ENCODE results near the gene SLC35E1. TPM values are rescaled to one million over a fixed set of nuclear protein-coding genes. Genes with fewer than 3 reads are reported as not detected.

The SLC35E1 gene
- total RNA-seq, 1 experiment from 2014 or later: 49.1 TPM

GRCh38 chr19:16524991-16525734 is 47.1 kb downstream of the SLC35E1 start:
- POLR2A ChIA-PET: no interaction called here
- Histone ChIP-seq H3K9me2 (ENCODE audit: insufficient read depth) (no peaks in the 10 kb centered on the region), H3K36me3 (ENCODE audit: control insufficient read depth in 1 of 2, insufficient read depth in 2 of 2, low read length in 2 of 2) (peaks cover 49 to 81% of the 10 kb centered on the region in 2 experiments; a peak in 3 of 4 replicates), H3K27me3 (ENCODE audit: insufficient read depth, low read length) (no peaks in the 10 kb centered on the region), H3K4me3 (replicated peaks in 1 of 2; ENCODE audit: low read depth in 1 of 2, low read length in 2 of 2) (no peak overlapping the region), H3K27ac (ENCODE audit: low read depth, low read length) (no peak overlapping the region), H3K4me2 (ENCODE audit: low read length) (no peak overlapping the region), H3K9ac (ENCODE audit: low read length) (no peak overlapping the region), H3K79me2 (ENCODE audit: insufficient read depth, low read length) (peaks cover 25% of the 10 kb centered on the region), H3K9me3 (ENCODE audit: control insufficient read depth in 1 of 2, insufficient read depth in 1 of 2, low read depth in 1 of 2, low read length in 2 of 2) (no peaks in the 10 kb centered on the region), H2AFZ (ENCODE audit: low read depth, low read length, poor library complexity, severe bottlenecking) (no peak overlapping the region), H3K4me1 (ENCODE audit: control insufficient read depth in 1 of 2, insufficient read depth in 2 of 2, low read length in 2 of 2) (no peaks in the 10 kb centered on the region), H4K20me1 (ENCODE audit: insufficient read depth) (no peaks in the 10 kb centered on the region)
- intact Hi-C loops (cut with micrococcal nuclease): no loop called here
- no peak for DNase-seq (ENCODE audit: low read depth, low spot score)
- RAD21 ChIA-PET (ENCODE audit: low non-redundant PET in 1 of 2, low total read pairs in 2 of 2, uncharacterized antibody in 2 of 2, unreplicated experiment in 2 of 2): no interaction called here
- no TSS peak for BruUV-seq (replicated peaks)
- no peak for ATAC-seq
- TF ChIP-seq ELF1 (IDR thresholded peaks at IDR 0.05; ENCODE audit: borderline replicate concordance, low read depth) (no peak), ZFX (IDR thresholded peaks at IDR 0.05) (no peak), FOSL1 (IDR thresholded peaks at IDR 0.05; ENCODE audit: low read depth) (no peak), MAX (IDR thresholded peaks at IDR 0.05) (no peak), POLR2AphosphoS5 (IDR thresholded peaks at IDR 0.05; ENCODE audit: low read depth, low read length) (no peak), EZH2 (IDR thresholded peaks at IDR 0.05) (no peak), SP1 (IDR thresholded peaks at IDR 0.05; ENCODE audit: low read depth) (no peak), ATF3 (IDR thresholded peaks at IDR 0.05) (no peak), CBX3 (IDR thresholded peaks at IDR 0.05; ENCODE audit: low read depth) (no peak), EGR1 (IDR thresholded peaks at IDR 0.05; ENCODE audit: low read depth) (no peak)
- CTCF ChIA-PET: no interaction called here
